ENCODE results near the gene MAP4K2.
"Not testable (repeated sequence)": the region's sequence is repeated elsewhere in the genome, so short reads cannot be mapped to it uniquely, and the experiment has no call there.

The MAP4K2 gene

DNA sequence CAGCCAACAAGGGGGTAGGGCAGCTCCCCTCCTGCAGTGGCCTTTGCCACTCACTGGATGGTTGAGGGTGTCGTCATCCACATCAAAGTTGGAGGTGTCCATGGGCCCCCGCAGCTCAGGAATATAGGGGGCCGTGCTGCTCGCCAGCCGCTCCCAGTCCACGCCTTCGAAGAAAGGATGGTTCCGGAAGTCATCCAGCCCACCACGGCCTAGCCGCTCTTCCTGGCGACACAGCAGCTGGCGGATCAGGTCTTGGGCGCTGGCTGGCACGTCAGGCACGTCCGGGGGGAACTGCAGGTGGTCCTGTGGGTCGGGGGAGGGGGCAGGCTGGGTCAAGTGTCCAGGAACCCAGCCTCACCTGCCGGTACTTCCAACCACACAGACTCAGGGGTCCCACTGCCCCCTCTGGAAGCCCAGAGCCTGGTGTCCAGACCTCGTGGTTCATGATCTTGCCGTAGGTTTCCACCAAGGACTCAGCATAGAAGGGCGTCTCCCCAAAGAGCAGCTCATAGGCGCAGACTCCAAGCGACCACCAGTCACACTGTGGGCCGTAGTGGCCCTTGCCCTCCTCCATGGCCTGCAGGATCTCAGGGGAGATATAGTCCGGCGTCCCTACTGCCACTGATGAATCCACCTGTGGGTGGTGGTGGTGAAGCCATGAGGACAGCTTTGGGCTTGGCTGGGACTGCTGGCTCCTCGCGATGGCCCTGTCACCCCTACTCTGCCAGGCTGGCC, 35.8 kb upstream of the MAP4K2 start:
- no peak for DNase-seq

DNA sequence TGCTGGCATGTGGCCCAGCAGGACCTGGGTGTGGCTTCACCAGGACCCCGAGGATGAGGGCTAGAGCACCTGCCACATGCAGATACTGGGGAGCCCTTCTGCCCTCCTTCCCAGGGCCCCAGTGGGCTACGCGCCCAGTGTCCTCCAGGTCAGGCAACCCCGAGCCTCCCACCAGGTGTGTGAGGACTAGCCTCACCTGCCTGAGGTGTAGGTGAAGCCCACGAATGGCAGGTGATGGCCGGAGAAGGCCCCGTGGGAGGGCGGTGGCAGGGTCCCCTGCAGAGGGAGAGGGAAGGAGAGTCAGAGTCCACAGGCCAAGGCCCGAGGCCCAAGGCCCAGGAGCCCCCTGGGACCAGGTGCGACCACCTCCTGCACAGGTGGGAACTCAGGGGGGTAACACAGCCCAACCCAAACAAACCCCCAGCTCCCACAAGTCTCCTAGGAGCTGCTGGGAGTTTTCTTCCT, 34.9 kb upstream of the MAP4K2 start:
- no peak for DNase-seq

DNA sequence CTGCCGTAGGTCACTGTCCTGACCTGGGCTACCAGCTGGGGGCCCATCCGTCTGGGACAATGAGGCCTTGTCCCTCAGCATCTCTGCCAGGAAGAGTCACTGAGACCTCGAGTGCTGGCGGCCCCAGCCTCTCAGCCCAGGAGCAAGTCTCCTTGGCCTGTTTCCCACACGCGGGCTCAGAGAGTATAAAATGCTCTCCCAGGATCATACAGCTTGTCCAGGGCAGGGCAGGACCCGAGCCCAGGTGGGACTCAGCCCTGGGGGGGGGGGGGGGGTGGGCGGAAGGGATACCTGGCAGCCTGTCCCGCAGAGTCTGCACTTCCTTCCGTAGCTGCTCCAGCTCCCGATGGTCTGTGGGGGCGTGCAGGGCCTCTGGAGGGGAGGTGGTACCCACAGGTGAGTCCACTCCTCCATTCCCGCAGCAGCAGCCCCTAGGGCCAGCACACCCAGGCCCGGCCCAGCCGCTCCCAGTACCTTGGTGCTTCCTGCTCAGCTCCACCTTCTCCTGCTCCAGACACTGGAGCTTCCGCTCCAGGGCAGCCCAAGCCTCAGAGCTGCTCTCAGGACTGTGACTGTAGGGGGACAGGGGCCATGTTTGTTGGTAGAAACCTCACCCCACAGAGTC, 33.5 kb upstream of the MAP4K2 start:
- DNase-seq = no peak

DNA sequence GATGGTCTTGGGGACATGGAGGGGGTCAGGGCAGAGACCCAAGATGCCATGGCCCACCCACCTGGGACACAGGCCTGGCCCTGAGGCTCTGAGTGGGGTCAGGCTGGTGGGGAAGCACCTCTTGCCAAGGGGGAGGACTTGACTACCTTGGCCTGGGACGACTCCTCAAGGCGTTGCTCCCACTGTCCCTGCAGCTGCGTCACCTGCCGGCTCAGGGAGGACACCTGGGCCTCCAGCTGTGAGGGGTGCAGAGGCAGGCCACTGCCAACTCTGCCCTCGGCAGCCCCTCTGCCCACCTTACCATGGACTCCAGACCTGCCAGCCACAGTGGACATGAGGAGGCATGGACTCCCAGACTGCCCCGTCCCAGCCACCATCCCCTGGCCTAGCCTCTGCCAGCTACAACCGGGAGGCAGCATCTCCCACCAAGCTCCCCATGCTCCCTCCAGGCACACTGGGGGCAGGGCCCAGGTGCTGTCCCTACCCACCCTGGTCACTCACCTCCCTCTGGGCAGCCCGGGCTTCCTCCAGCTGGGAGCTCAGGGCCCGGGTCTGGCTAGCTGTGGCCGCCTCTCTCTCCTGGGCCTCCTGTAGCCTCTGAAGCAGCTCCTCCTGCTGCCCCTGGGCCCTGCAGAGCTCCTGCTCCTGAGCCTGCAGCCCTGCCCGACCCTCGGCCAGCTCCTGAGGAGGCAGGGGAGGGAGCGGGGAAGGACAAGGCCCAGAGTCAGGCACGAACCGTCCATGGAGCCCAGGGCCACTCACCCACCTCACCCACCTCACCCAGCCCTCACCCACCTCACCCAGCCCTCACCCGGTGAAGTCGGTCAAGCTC, 32.8 kb upstream of the MAP4K2 start:
- no peak for DNase-seq

DNA sequence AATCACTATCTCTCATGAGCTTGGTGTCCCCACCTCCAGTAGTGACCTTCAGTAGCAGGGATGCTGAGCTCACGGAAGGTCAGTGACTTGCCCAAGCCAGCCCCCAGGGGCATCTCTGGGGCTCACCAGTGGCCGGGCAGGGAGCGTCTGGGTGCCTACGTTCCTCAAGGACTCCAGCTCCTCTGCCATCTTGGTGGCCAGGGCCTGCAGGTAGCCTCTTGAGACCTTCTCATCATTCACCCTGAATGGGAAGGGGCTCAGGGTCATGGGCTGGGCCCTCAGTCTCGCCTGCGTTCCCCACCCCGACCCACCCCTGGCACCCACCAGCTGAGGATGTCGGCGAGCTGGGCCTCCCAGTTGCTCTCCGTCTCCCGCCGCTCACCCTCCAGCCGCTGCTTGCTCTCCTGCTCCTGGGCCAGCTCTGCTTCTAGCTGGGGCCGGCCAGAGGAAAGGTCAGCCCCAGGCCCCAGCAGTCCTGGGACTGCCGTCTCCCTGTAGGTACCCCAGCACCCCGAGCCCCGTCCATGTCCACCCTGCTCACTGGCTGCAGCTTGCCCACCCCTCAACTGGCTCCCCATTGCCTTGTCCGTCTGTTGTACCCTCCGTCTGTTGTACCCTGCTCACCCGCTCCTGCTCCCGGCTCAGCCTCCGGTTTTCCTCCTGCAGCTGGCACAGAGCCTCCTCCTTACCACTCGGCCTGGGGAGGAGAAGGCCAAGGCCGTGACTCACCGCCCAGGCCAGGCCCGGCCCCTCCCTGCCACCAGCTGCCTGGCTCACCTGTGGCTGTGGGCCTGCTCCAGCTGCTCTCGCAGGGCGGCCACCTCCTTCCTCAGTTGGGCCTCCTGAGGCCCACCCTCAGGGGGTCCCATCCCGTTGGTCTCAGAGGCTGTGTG, 32.0 kb upstream of the MAP4K2 start:
- no peak for DNase-seq

DNA sequence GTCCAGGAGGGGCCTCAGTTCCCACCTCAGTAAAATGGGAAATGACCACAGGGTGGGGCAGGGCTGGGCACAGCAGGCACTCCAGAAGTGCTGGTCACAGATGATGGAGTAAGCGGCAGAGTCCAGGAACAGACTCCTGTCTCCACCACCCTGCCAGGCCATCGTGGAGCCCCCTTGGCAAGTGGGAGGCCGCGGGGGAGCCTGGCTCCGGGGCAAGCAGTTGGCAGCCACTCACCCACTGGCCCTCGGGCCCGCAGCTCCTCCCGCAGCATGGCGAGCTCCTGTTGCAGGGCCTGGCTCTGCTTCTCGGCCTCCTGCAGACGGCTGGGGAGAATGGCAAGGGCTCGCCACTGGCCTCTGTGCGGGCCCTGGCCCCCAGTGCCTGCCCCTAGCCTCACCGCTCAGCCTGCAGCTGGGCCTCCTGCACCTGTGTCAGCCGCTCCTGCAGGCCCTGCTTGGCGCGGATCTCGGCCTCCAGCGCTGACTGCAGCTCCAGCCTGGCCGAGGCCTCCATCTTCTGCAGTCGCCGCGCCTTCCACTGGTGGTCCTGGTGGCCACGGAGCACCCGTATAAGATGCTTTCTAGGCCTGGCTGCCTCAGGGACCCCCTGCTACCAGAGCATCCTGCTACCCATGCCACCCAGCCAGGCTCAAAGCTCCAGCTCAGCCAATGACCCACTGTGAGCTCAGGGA, 31.2 kb upstream of the MAP4K2 start:
- DNase-seq = no peak

DNA sequence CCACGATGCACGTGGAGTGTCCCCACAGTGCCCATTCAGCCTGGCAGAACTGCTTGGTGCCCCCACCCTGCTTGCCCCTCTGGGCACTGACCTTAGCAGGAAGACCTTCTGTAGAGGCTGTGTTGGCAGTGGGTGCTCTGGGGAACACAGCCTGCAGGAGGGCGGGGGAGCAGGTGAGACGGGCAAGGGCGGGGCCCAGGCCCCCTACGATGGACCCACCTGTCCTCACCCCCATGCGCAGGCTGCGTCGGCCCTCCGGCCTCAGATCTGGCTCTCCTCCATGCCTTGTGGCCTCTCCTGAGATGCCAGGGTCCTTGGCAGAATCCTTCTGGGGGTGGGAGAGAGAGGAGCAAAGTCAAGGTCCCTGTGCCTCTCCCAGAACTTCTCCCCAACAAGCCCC, 30.5 kb upstream of the MAP4K2 start:
- no peak for DNase-seq

DNA sequence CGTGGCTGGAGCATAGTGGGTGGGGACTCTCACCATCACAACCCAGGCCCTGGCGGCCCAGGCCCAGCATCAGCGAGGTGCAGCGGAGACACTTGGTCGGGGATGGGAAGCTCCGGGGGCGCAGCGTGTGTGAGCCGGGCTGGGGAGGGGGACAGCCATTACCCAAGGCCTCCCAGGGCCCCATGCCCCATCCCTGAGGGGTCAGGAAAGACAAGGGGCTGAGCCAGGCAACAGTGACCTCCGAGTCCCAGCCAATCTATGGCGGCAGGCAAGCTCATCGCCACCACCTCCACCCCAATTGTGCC, 30.1 kb upstream of the MAP4K2 start:
- no peak for DNase-seq

DNA sequence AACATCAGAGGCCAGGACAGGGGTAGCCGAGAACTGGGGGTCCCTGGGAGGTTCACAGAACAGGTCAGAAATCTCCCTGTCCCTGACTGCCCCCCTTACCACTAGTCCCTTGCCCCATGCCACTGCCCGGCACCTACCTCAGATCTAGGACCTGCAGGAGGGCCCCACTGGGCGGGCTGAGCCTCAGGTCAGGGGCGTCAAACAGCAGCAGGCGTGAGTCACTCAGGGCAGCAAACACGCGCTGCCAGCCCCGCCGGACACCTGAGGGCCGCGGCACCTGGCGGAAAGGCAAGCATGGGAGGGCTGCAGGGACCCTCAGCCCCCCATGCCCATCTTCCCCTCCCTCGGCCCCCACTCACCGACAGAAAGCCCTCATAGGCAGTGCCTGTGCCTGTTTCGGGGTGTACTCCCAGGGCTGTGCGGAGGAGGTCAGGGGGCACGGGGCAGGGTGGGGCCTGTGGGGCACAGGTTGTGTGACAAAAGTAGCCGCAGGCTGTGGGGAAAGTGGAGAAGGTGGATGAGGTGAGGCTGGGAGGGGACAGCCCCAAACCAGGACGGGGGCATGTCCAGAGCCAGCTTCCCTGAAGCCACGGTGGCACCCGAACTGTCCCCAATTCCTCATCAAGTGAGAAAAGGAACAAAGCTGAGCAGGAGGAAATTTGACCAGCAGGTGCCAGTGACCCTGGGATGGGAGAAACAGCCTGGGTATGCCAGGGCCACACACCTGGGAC, 29.6 kb upstream of the MAP4K2 start:
- DNase-seq = no peak

DNA sequence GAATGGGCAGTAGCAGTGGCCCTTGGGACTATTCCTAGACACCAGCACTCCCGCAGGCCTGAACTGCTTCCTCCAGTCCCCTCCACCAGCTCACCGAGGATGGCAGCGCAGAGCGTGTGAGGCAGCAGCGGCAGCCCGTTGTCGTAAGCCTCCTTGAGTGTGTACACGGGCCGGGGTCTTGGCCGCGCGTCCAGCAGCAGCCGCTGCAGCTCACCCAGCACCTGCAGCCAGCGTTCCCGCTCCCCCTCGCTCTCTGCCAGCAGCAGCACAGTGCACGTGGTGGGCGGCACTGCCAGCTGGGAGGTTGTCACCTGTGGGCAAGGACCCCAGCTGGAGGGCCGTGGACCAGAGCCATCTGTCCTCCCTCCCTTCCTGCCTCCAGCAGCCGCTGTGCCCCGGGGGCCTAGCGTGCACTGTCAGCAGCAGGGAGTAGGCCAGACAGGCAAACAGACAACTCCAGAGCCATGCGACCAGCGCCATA, 28.4 kb upstream of the MAP4K2 start:
- no peak for DNase-seq

DNA sequence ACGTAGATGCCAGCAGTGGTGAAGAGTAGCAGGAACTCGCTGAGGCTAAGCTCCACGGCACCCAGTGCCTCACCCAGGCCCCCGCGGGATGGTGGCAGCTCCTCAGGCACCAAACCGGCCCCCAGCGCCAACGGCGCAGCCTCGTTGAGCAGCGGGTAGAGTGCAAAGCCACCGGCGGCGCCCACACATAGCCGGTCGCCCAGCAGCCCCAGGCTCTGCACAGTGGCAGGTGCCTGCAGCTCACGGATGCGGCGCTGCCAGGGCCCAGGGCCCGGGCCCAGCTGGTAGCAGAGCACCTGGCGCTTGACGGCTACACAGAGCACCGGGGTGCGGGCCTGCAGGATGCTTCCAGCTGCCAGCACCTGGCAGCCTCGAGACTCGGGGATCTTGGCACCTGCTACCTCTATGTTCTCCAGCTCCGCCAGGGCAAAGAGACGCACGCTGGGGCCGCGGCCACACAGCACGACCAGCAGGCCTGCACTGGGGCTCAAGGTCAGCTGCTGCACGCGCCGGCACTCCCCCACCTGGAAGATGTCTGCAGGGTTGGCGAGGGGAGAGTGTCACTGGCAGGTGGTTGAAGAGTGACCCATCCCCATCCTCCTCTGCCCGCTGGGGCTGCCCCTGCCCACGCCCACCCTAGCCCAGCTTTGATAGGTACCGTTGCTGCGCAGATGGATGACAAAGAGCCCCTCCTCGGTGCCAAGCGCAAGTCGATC, 26.7 kb upstream of the MAP4K2 start:
- no peak for DNase-seq

DNA sequence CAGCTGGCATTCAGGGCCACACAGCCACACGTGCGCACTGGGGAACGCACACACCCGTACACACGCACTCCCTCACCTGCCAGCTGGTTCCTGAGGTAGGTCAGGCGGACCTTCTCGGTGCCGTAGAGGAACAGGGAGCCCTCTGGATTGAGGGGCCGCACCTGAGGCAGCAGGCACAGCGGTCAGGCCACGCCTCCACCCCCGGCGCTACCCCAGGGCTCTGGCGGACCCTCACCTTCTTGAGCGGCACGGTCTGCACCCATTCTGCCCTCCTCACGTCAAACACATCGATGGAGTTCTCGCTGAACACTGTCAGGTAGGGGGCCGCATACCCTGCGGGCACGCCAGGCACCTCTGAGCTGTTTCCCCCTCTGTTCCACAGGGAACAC, 24.4 kb upstream of the MAP4K2 start:
- no peak for DNase-seq

DNA sequence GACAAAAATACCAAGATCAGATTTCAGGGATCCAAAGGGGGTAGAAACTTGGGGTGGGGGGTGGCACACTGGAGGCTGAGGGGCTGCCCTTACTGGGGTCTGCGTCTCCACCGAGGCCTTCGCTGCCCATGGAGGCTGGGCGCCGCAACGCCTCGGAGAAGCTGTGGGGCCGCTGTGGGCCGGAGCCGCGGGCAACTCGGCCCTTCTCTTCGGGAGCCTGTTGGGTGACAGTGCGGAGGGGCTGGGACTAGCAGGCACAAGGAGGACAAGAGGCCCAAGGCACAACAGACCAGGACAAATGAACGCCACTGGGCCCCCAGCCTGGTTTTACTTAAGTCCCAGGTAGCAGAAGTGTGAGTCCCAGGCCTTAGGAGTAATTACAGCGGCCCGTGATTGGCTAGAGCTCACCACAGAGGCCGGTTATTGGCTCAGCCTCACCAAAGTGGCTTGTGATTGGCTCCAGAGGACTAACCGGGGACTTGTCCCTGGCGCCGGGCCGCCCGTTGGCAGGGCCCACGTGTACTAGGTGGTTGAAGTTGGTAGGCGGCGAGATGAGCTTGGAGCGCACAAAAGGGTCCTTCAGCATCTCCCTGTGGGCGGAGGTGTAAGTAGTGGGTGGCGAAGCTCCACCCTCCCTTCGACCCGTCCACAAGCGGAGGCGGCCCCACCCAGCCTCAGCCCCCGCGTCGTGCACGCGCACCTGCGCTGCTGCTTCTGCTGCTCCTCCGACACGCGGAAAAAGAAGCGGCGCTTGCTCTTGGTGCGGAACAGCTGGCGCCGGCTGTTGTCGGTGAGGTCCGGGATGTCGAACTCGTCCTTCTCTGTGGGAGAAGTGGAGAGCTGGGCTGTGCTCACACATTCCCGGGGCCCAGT, 23.8 kb upstream of the MAP4K2 start:
- DNase-seq = no peak

DNA sequence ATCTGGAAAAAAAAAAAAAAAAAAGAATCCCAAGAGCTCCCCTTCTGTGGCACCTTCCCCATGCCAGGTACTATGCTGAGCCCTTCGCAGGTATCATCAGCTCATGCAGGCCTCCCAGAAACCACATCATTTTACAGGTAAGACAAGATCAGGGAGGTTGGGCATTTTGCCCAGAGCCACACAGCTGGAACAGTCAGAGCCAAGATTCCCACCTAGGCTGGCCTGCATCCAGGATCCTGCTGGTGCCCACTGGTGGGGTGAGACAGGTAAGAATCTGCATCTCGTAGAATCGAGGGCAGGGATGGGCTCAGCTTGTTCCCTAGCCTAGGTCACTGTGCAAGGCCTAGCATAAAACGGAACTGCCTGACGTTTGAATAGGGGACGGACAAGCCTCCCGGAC, 23.0 kb upstream of the MAP4K2 start:
- DNase-seq = peak; percentile 16

DNA sequence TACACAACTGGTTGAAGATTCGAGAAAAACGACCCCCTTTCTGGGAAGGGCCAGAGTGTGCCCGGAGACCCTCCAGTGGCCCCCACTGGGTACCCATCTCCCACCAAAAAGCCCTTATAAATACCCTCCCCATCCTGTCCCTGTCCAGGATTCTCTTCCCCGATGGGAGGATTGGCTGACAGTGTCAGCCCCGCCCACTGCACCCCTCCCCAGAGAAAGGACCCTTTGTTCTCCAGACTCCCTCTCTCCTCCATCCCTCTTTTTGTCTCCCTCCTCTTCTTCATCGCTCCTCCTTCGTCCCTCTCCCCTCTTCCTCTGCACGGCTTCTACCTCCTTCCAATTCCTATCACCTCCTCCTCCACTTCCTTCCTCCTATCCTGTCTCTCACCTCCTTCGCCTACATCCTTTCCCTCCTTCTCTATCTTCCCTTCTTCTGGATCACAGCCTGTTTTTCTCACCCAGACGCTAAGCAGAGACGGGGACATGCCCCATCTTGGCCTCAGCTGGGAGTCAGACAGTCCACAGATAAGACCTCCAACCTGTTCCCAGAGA, 20.6 kb upstream of the MAP4K2 start:
- no peak for DNase-seq

DNA sequence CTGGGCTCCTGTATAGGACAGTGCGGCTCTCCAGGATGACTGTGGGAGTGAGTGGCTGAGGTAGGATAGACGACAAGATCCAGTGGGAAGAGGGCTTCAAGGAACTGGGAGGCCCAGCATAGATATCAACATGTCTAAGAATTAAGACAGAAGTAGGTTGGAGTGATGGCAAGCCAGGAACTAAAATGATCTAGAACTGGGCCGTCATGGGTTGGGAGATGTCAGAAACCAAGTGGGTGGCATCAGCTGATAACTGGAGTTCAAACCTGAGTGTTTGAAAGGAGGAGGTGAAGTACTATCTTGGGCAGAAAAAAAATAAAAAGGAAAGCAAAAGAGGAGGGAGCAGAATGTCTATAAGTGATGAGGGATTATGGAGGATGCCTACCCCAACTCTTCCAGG, 14.5 kb upstream of the MAP4K2 start:
- DNase-seq = no peak

DNA sequence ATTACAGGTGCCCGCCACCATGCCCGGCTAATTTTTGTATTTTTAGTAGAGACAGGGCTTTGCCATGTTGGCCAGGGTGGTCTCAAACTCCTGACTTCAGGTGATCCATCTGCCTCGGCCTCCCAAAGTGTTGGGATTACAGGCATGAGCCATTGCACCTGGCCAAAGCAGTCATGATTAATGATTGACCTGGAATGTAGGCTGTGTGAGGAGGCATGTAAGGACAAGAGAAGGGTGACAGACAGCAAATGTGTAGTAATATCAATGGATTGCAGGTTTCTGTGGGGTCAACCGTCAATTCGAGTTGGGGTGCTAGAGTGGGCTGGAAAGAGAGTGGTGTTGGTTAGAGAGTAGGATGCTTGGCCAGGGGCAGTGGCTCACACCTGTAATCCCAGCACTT, 12.4 kb upstream of the MAP4K2 start:
- DNase-seq = not testable (repeated sequence)

DNA sequence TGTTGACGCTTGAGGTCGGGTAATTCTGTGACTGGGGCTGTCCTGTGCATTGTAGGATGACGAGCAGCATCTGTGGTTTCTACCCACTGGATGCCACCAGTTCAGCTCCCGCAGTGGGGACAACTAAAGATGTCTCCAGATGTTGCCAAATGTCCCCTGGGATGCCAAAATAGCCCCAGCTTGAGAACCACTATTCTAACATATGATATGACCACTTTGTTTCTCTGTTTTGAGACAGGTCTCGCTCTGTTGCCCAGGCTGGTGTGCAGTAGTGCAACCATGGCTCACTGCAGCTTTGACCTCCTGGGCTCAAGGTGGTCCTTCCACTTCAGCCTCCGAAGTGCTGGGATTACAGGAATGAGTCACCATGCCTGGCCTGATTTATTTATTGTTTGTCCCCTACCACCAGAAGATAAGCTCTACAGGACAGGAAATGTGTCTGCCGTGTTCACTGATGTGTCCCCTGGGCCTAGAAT, 11.7 kb upstream of the MAP4K2 start:
- no peak for DNase-seq

DNA sequence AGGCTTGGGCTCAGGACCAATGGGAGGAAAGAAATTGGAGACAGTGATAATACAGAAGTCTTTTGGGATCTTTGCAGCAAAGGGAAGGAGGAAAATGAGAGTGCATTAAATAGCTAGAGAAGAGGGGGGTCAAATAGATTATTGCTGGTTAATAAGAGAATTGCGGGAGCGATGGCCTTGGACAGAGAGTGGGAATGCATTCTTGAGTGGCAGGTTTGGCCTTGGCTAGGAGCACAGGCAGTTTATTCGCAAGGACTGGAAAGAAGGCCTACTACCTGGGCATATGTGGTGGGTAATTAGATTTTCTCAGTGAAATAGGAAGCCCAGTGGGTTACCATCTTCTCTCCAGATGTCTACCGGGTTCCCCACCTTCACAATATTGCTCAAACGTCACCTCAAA, 10.8 kb upstream of the MAP4K2 start:
- DNase-seq = no peak

Data from NCI-H2029 (cell line).